Karpas-422 (cell line): ENCODE results near the gene ZNF99. TPM values are rescaled to one million over a fixed set of nuclear protein-coding genes. Genes with fewer than 3 reads are reported as not detected.

Source experiments
- small RNA-seq: library from RNA; depleted of rRNA; stranded (forward); fragments of <200 nt; gene quantifications from one replicate; pipeline ENCODE3, GENCODE V24; 2014
- total RNA-seq: library from RNA; depleted of rRNA; stranded (reverse); fragments of >200 nt; shearing (Covaris generic); gene quantifications from 2 replicates; pipeline ENCODE4 v1.2.3, GENCODE V29; 2014; ENCODE audit warnings: low replicate concordance; rRNA removed

The ZNF99 gene
- total RNA-seq, 1 experiment from 2014 or later, result not detected

Small RNAs within 50 kb of the gene (small RNA-seq; reads per million reads assigned to genes)
- not detected for gene AC008626.1
- gene AC008626.2, result not detected

Other genes with a start within 250 kb of the ZNF99 start
- gene ZNF492, start 149.8 kb downstream of the ZNF99 start, total RNA-seq, result not detected in 2 replicates
- gene ZNF723, start 48.1 kb upstream of the ZNF99 start, total RNA-seq, result not detected in 2 replicates
- gene ZNF728, start 219.0 kb upstream of the ZNF99 start, total RNA-seq, result not detected in 2 replicates